Subcutaneous abdominal adipose tissue (tissue), 5 donors: ENCODE results near the gene KSR2.
"Not testable (repeated sequence)": the region's sequence is repeated elsewhere in the genome, so short reads cannot be mapped to it uniquely, and the experiment has no call there.

Experiments used
- H3K27ac ChIP-seq: one replicate; pipeline ENCODE4 v1.7.0; 2013; ENCODE audit warnings: low read depth, mild to moderate bottlenecking, inconsistent platforms, low read length, moderate library complexity
- H3K27me3 ChIP-seq, 5 donors: one replicate each; pipeline ENCODE4 v1.7.0; 2013; ENCODE audit warnings: low read length in 5 of 5, inconsistent platforms in 1 of 5; ENCODE audit not compliant: control insufficient read depth in 5 of 5, insufficient read depth in 4 of 5
- H3K36me3 ChIP-seq, 5 donors: one replicate each; pipeline ENCODE4 v1.7.0; 2013; ENCODE audit warnings: low read length in 5 of 5; ENCODE audit not compliant: control insufficient read depth in 5 of 5, insufficient read depth in 5 of 5
- H3K4me1 ChIP-seq, 5 donors: one replicate each; pipeline ENCODE4 v1.7.0; 2013; ENCODE audit warnings: low read length in 5 of 5, mild to moderate bottlenecking in 3 of 5, moderate library complexity in 1 of 5; ENCODE audit not compliant: control insufficient read depth in 5 of 5, insufficient read depth in 5 of 5
- H3K4me3 ChIP-seq, 5 donors: one replicate each; pipeline ENCODE4 v1.7.0; 2013; ENCODE audit warnings: low read length in 5 of 5, low read depth in 1 of 5
- H3K9ac ChIP-seq, 5 donors: one replicate each; pipeline ENCODE4 v1.7.0; 2013; ENCODE audit warnings: low read length in 5 of 5, mild to moderate bottlenecking in 4 of 5, moderate library complexity in 3 of 5
- H3K9me3 ChIP-seq, 5 donors: one replicate each; pipeline ENCODE4 v1.7.0; 2013; ENCODE audit warnings: low read length in 5 of 5; ENCODE audit not compliant: control insufficient read depth in 5 of 5
- donor health status: healthy.
- donor health status: healthy.
- donor health status: healthy.
- donor health status: healthy.
- donor health status: healthy.

KSR2 gene

GRCh38 chr12:117820216-117820907 is 148.4 kb downstream of the KSR2 start:
- no peaks in the 10 kb centered on the region for H3K36me3 ChIP-seq
- no peak overlapping the region for H3K9ac ChIP-seq
- peaks cover 0 to 14% (median 9%) of the 10 kb centered on the region in 5 donors for H3K9me3 ChIP-seq
- H3K4me3 ChIP-seq: no peak overlapping the region
- H3K4me1 ChIP-seq: no peaks in the 10 kb centered on the region
- H3K27ac ChIP-seq: no peak overlapping the region
- H3K27me3 ChIP-seq: peaks cover 0 to 9% (median 4%) of the 10 kb centered on the region in 5 donors

GRCh38 chr12:117819160-117819559 is 149.6 kb downstream of the KSR2 start:
- Histone ChIP-seq H3K27me3 (peaks cover 0 to 9% (median 4%) of the 10 kb centered on the region in 5 donors), H3K27ac (no peak overlapping the region), H3K9ac (no peak overlapping the region), H3K9me3 (peaks cover 0 to 20% (median 9%) of the 10 kb centered on the region in 5 donors), H3K4me3 (no peak overlapping the region), H3K4me1 (no peaks in the 10 kb centered on the region), H3K36me3 (no peaks in the 10 kb centered on the region)

- Histone ChIP-seq H3K9ac (no peak overlapping the region), H3K27me3 (peaks cover 0 to 9% (median 4%) of the 10 kb centered on the region in 5 donors), H3K36me3 (no peaks in the 10 kb centered on the region), H3K9me3 (peaks cover 0 to 20% (median 9%) of the 10 kb centered on the region in 5 donors), H3K4me1 (no peaks in the 10 kb centered on the region), H3K27ac (no peak overlapping the region), H3K4me3 (no peak overlapping the region)
Observed at GRCh38 chr12:117818400-117818799, 150.4 kb downstream of the KSR2 start.

- H3K36me3 ChIP-seq: no peaks in the 10 kb centered on the region
- peaks cover 0 to 1% (median 0%) of the 10 kb centered on the region in 5 donors for H3K9me3 ChIP-seq
- H3K27ac ChIP-seq: no peak overlapping the region
- no peak overlapping the region for H3K4me3 ChIP-seq
- no peak overlapping the region for H3K9ac ChIP-seq
- H3K4me1 ChIP-seq: no peaks in the 10 kb centered on the region
- peaks cover 0 to 9% (median 6%) of the 10 kb centered on the region in 5 donors for H3K27me3 ChIP-seq
Observed at GRCh38 chr12:117809509-117809908, 159.3 kb downstream of the KSR2 start.

GRCh38 chr12:117807946-117808345 is 160.8 kb downstream of the KSR2 start:
- no peak overlapping the region for H3K4me3 ChIP-seq
- peaks cover 0 to 9% (median 6%) of the 10 kb centered on the region in 5 donors for H3K27me3 ChIP-seq
- H3K9ac ChIP-seq: no peak overlapping the region
- no peaks in the 10 kb centered on the region for H3K9me3 ChIP-seq
- H3K4me1 ChIP-seq: no peaks in the 10 kb centered on the region
- H3K27ac ChIP-seq: no peak overlapping the region
- H3K36me3 ChIP-seq: no peaks in the 10 kb centered on the region

- no peaks in the 10 kb centered on the region for H3K36me3 ChIP-seq
- no peak overlapping the region for H3K9ac ChIP-seq
- no peaks in the 10 kb centered on the region for H3K9me3 ChIP-seq
- no peak overlapping the region for H3K27ac ChIP-seq
- no peaks in the 10 kb centered on the region for H3K4me1 ChIP-seq
- peaks cover 0 to 10% (median 6%) of the 10 kb centered on the region in 5 donors for H3K27me3 ChIP-seq
- H3K4me3 ChIP-seq: no peak overlapping the region
Observed at GRCh38 chr12:117807355-117807754, 161.4 kb downstream of the KSR2 start.

- Histone ChIP-seq H3K4me1 (no peaks in the 10 kb centered on the region), H3K27ac (no peak overlapping the region), H3K9ac (no peak overlapping the region), H3K36me3 (no peaks in the 10 kb centered on the region), H3K27me3 (peaks cover 0 to 12% (median 6%) of the 10 kb centered on the region in 5 donors), H3K4me3 (no peak overlapping the region), H3K9me3 (no peaks in the 10 kb centered on the region)
Observed at GRCh38 chr12:117805865-117806264, 162.9 kb downstream of the KSR2 start.

- Histone ChIP-seq H3K36me3 (no peaks in the 10 kb centered on the region), H3K4me3 (no peak overlapping the region), H3K27ac (no peak overlapping the region), H3K4me1 (no peaks in the 10 kb centered on the region), H3K9ac (no peak overlapping the region), H3K27me3 (peaks cover 0 to 11% (median 8%) of the 10 kb centered on the region in 5 donors), H3K9me3 (no peaks in the 10 kb centered on the region)
Observed at GRCh38 chr12:117803001-117803400, 165.8 kb downstream of the KSR2 start.

GRCh38 chr12:117800711-117801110 is 168.1 kb downstream of the KSR2 start:
- not testable (repeated sequence) for H3K9ac ChIP-seq, H3K36me3 ChIP-seq, H3K27ac ChIP-seq, H3K4me3 ChIP-seq, H3K27me3 ChIP-seq, H3K4me1 ChIP-seq, H3K9me3 ChIP-seq

- Histone ChIP-seq H3K27ac (no peak overlapping the region), H3K9me3 (peaks cover 0 to 17% (median 0%) of the 10 kb centered on the region in 5 donors), H3K4me1 (no peaks in the 10 kb centered on the region)
Observed at GRCh38 chr12:117797202-117797601, 171.6 kb downstream of the KSR2 start.

More at GRCh38 chr12:117797202-117797601, 171.6 kb downstream of the KSR2 start:
- Histone ChIP-seq H3K4me3 (no peak overlapping the region), H3K27me3 (peaks cover 0 to 3% (median 0%) of the 10 kb centered on the region in 5 donors), H3K9ac (no peak overlapping the region), H3K36me3 (no peaks in the 10 kb centered on the region)
